PFSK-1 (cell line): ENCODE measurements around the gene DIPK1C.

ENCODE experiments used
- FOXP2 ChIP-seq: optimal IDR thresholded peaks from 2 replicates; pipeline ENCODE3; 2011; ENCODE audit warnings: borderline replicate concordance, control low read depth, inconsistent platforms; ENCODE audit not compliant: insufficient read depth; ENCODE audit errors: extremely low read length, extremely low read depth
- POLR2AphosphoS5 ChIP-seq: IDR thresholded peaks from 2 replicates; pipeline ENCODE4 v1.6.1; 2012; ENCODE audit warnings: low read depth, mild to moderate bottlenecking, control low read depth, low read length, moderate library complexity
- SIN3A ChIP-seq: IDR thresholded peaks from 2 replicates; pipeline ENCODE4 v1.6.1; 2012; ENCODE audit warnings: mild to moderate bottlenecking, low read length, moderate library complexity, borderline replicate concordance; ENCODE audit not compliant: insufficient read depth
- TAF1 ChIP-seq: IDR thresholded peaks from 2 replicates; pipeline ENCODE4 v1.6.1; 2012; ENCODE audit warnings: low read length, control low read depth, borderline replicate concordance; ENCODE audit not compliant: insufficient read depth
- TF ChIP-seq, protein P1 (sequence below), 2 experiments: IDR thresholded peaks; 2 replicates each; pipeline versions ENCODE4 v1.6.1 to v1.8.0; 2011 to 2012; ENCODE audit warnings: low read depth in 2 of 2, low read length in 2 of 2, control low read depth in 1 of 2, inconsistent platforms in 1 of 2, mild to moderate bottlenecking in 1 of 2, moderate library complexity in 1 of 2; ENCODE audit not compliant: insufficient read depth in 1 of 2

The DIPK1C gene

DNA sequence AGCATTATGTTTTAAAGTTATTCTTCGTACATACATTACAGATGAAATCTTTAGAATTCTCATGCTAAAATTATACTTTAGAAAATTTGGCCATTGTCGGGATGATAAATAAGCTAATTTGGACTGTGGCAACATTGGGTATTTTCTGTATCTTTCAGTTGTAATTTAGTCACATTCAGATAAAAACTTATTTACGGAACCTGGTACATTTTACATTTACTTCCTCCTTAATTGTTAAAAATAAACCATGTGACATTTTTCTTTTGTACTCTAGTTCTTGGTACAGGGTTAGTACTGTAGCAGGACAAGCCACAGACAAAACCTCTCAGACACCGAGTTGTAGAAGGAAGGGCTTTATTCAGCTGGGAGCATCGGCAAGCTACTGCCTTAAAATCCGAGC is 43.3 kb upstream of the DIPK1C start:
- TF ChIP-seq POLR2AphosphoS5 = no peak
- TF ChIP-seq, protein P1, sequence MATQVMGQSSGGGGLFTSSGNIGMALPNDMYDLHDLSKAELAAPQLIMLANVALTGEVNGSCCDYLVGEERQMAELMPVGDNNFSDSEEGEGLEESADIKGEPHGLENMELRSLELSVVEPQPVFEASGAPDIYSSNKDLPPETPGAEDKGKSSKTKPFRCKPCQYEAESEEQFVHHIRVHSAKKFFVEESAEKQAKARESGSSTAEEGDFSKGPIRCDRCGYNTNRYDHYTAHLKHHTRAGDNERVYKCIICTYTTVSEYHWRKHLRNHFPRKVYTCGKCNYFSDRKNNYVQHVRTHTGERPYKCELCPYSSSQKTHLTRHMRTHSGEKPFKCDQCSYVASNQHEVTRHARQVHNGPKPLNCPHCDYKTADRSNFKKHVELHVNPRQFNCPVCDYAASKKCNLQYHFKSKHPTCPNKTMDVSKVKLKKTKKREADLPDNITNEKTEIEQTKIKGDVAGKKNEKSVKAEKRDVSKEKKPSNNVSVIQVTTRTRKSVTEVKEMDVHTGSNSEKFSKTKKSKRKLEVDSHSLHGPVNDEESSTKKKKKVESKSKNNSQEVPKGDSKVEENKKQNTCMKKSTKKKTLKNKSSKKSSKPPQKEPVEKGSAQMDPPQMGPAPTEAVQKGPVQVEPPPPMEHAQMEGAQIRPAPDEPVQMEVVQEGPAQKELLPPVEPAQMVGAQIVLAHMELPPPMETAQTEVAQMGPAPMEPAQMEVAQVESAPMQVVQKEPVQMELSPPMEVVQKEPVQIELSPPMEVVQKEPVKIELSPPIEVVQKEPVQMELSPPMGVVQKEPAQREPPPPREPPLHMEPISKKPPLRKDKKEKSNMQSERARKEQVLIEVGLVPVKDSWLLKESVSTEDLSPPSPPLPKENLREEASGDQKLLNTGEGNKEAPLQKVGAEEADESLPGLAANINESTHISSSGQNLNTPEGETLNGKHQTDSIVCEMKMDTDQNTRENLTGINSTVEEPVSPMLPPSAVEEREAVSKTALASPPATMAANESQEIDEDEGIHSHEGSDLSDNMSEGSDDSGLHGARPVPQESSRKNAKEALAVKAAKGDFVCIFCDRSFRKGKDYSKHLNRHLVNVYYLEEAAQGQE (IDR thresholded peaks at IDR 0.05; ENCODE audit: insufficient read depth in 1 of 2, low read depth in 2 of 2, low read length in 2 of 2) = no peak
- no peak for TF ChIP-seq SIN3A
- no peak for TF ChIP-seq FOXP2
- no peak for TF ChIP-seq TAF1

DNA sequence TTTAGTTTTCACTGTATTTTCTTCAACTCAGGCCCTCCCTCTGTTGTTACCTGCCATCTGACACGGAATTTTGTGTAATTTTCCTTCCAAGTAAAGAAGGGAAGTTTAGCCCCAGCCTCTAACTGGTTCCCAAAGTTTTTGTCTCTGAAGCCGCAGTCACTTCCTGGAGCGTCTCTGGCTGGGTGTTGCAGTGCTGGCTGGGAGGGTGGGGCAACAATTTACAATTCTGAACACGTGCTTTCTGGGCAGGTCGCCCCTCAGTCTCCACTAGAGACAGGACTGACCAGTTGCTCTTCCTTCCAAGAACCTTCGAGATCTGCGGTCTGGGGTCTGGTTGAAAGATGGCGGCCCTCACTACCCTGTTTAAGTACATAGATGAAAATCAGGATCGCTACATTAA is 42.5 kb upstream of the DIPK1C start:
- TF ChIP-seq POLR2AphosphoS5 (0 out of 2 replicates have a peak, but pooled peaks have one; percentile 28), TAF1 (no peak), SIN3A (0 out of 2 replicates have a peak, but pooled peaks have one; percentile 15)

DNA sequence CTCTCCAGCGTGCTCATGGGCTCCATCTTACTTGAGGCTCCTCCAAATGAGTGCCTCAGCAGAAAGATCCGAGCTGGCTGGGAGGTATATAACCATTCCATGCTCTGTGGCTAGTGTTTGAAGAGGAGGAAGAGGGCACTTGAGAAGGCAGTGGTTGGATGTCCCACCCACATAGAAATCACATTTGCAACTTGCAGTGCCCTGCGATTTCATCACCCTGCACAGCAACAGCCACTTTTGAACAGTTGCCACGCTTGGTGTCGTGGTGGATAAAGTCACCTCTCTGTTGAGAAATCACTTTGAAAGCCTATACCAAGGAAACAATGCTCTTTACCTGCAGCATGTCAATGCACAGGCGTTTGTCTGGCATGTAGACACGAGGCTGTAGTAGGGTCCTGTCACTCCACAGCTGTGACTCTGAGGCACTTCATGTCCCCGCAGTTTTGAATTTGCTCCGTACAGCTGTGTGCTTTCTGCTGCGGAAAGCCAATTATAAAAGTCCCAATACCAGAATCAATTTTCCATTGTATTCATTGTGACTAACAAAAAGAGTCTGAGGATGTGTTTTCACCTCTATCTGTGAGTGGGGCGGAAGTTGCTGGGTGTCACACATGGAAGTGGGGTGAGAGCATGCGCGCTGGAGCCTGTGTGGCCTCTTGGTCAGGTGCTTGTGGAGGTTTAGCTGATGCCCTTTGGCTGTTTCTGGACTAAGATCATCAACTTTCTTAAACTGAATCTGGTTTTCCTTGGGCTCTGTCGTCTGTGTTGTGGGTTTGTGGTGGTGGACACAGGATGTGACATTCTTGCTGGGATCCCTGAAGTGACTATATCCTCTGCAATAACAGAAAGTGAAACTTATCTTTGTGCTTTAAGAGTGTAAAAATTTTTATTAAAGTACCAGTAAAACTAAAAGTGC is 41.9 kb upstream of the DIPK1C start:
- TF ChIP-seq, protein P1 (IDR thresholded peaks at IDR 0.05; ENCODE audit: insufficient read depth in 1 of 2, low read depth in 2 of 2, low read length in 2 of 2) = no peak
- TF ChIP-seq FOXP2 = no peak
- TF ChIP-seq TAF1 = no peak
- no peak for TF ChIP-seq POLR2AphosphoS5
- TF ChIP-seq SIN3A = no peak

DNA sequence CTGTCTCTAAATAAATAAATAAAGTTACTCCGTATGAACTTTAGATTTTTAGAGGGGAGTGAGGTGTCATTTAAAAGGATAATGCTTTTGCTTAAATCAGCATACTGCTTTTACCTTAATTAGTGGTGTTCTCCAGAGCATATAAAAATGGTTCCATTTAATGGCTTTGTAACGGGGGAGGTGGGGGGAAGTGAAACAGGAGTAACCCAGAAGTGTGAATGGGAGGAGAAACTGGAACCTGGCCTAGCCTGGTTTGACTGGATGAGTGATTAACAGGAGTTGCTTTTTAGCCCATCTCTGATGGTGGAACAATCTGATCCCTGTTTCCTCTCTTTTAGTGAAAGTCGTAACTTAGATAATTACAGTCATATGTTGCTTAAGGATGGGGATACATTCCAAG is 40.7 kb upstream of the DIPK1C start:
- TF ChIP-seq FOXP2 (no peak), TAF1 (no peak), SIN3A (no peak), POLR2AphosphoS5 (no peak)
- TF ChIP-seq, protein P1 (IDR thresholded peaks at IDR 0.05; ENCODE audit: insufficient read depth in 1 of 2, low read depth in 2 of 2, low read length in 2 of 2) = no peak

DNA sequence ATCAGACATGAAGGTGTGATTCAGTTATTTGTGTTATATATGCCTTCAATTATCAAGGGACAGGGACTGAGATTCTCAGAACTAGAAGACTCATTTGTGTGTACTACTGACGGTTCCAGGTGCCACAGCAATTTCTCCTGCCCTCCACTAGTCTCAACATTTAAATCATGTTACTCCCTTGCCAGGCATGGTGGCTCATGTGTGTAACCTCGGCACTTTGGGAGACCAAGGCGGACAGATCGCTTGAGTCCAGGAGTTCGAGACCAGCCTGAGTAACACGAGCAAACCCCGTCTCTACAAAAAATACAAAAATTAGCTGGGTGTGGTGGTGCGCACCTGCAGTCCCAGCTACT is 40.2 kb upstream of the DIPK1C start:
- TF ChIP-seq, protein P1 (IDR thresholded peaks at IDR 0.05; ENCODE audit: insufficient read depth in 1 of 2, low read depth in 2 of 2, low read length in 2 of 2) = no peak
- TF ChIP-seq TAF1 (no peak), POLR2AphosphoS5 (no peak), SIN3A (no peak), FOXP2 (no peak)
